ENCODE measurements around the gene EBNA1BP2.

- TF ChIP-seq MXI1 (conservative IDR thresholded peaks at IDR 0.05; ENCODE audit: poor library complexity, severe bottlenecking): no peak
- TF ChIP-seq, protein P1, sequence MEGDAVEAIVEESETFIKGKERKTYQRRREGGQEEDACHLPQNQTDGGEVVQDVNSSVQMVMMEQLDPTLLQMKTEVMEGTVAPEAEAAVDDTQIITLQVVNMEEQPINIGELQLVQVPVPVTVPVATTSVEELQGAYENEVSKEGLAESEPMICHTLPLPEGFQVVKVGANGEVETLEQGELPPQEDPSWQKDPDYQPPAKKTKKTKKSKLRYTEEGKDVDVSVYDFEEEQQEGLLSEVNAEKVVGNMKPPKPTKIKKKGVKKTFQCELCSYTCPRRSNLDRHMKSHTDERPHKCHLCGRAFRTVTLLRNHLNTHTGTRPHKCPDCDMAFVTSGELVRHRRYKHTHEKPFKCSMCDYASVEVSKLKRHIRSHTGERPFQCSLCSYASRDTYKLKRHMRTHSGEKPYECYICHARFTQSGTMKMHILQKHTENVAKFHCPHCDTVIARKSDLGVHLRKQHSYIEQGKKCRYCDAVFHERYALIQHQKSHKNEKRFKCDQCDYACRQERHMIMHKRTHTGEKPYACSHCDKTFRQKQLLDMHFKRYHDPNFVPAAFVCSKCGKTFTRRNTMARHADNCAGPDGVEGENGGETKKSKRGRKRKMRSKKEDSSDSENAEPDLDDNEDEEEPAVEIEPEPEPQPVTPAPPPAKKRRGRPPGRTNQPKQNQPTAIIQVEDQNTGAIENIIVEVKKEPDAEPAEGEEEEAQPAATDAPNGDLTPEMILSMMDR (IDR thresholded peaks at IDR 0.05; ENCODE audit: poor library complexity, severe bottlenecking): no peak
- TF ChIP-seq POLR2AphosphoS5 (IDR thresholded peaks at IDR 0.05): no peak
- no peak for TF ChIP-seq SMC3 (conservative IDR thresholded peaks at IDR 0.05; ENCODE audit: poor library complexity)
- no peak for TF ChIP-seq TAF1 (IDR thresholded peaks at IDR 0.05; ENCODE audit: low read depth)
- TF ChIP-seq, protein P2, sequence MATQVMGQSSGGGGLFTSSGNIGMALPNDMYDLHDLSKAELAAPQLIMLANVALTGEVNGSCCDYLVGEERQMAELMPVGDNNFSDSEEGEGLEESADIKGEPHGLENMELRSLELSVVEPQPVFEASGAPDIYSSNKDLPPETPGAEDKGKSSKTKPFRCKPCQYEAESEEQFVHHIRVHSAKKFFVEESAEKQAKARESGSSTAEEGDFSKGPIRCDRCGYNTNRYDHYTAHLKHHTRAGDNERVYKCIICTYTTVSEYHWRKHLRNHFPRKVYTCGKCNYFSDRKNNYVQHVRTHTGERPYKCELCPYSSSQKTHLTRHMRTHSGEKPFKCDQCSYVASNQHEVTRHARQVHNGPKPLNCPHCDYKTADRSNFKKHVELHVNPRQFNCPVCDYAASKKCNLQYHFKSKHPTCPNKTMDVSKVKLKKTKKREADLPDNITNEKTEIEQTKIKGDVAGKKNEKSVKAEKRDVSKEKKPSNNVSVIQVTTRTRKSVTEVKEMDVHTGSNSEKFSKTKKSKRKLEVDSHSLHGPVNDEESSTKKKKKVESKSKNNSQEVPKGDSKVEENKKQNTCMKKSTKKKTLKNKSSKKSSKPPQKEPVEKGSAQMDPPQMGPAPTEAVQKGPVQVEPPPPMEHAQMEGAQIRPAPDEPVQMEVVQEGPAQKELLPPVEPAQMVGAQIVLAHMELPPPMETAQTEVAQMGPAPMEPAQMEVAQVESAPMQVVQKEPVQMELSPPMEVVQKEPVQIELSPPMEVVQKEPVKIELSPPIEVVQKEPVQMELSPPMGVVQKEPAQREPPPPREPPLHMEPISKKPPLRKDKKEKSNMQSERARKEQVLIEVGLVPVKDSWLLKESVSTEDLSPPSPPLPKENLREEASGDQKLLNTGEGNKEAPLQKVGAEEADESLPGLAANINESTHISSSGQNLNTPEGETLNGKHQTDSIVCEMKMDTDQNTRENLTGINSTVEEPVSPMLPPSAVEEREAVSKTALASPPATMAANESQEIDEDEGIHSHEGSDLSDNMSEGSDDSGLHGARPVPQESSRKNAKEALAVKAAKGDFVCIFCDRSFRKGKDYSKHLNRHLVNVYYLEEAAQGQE (IDR thresholded peaks at IDR 0.05; ENCODE audit: borderline replicate concordance): no peak
- no peak for TF ChIP-seq EP300 (conservative IDR thresholded peaks at IDR 0.05; ENCODE audit: poor library complexity, severe bottlenecking)
- TF ChIP-seq EZH2 (IDR thresholded peaks at IDR 0.05; ENCODE audit: borderline replicate concordance, insufficient read depth, low read length, poor library complexity, severe bottlenecking): no peak
Observed at GRCh38 chr1:43165162-43165561, 6.9 kb downstream of the EBNA1BP2 start.

All from neural cell (in vitro differentiated cells).